Smooth muscle cell (in vitro differentiated cells): ENCODE results near the gene CYP4F2. TPM values are rescaled to one million over a fixed set of nuclear protein-coding genes. Genes with fewer than 3 reads are reported as not detected.

Source experiments
- DNase-seq: peaks from one replicate; lab custom pipeline; 2025; ENCODE audit not compliant: unreplicated experiment; lab: John Stamatoyannopoulos, UW
- H2AFZ ChIP-seq: fragments of 200-600 bp; sonication (generic); 2 replicates; pipeline ENCODE4 v1.6.0; 2016; ENCODE audit warnings: antibody characterized with exemption, low read depth, mild to moderate bottlenecking
- H3F3A ChIP-seq: fragments of 200-600 bp; sonication (generic); 2 replicates; pipeline ENCODE4 v1.6.0; 2017; ENCODE audit warnings: antibody characterized with exemption, low read depth
- H3K27ac ChIP-seq: fragments of 200-600 bp; sonication (generic); 2 replicates; pipeline ENCODE4 v1.5.1; 2016; ENCODE audit warnings: low read depth, mild to moderate bottlenecking
- H3K27me3 ChIP-seq: fragments of 200-600 bp; sonication (generic); 2 replicates; pipeline ENCODE4 v1.6.1; 2016; ENCODE audit warnings: low read depth, mild to moderate bottlenecking
- H3K36me3 ChIP-seq: fragments of 200-600 bp; sonication (generic); 2 replicates; pipeline ENCODE4 v1.5.1; 2016; ENCODE audit warnings: low read depth
- H3K4me1 ChIP-seq: fragments of 200-600 bp; sonication (generic); 2 replicates; pipeline ENCODE4 v1.5.1; 2016; ENCODE audit warnings: low read depth
- H3K4me2 ChIP-seq: fragments of 200-600 bp; sonication (generic); 2 replicates; pipeline ENCODE4 v1.6.0; 2016; ENCODE audit warnings: mild to moderate bottlenecking
- H3K4me3 ChIP-seq: fragments of 200-600 bp; sonication (generic); 2 replicates; pipeline ENCODE4 v1.5.1; 2016; ENCODE audit warnings: mild to moderate bottlenecking
- H3K79me2 ChIP-seq: fragments of 200-600 bp; sonication (generic); 2 replicates; pipeline ENCODE4 v1.6.0; 2016; ENCODE audit warnings: low read depth, mild to moderate bottlenecking
- H3K9ac ChIP-seq: fragments of 200-600 bp; sonication (generic); 2 replicates; pipeline ENCODE4 v1.6.0; 2016; ENCODE audit warnings: low read depth
- H3K9me3 ChIP-seq: fragments of 200-600 bp; sonication (generic); replicated peaks from 2 replicates; pipeline ENCODE4 v1.5.1; 2016; ENCODE audit warnings: low read depth
- H4K20me1 ChIP-seq: fragments of 200-600 bp; sonication (generic); 2 replicates; pipeline ENCODE4 v1.6.0; 2016; ENCODE audit warnings: low read depth
- WGBS: methylation state at CpG from one replicate; pipeline ENCODE4 v1.1.7; 2016; ENCODE audit warnings: low lambda C conversion rate; 5-methylcytosine and 5-hydroxymethylcytosine counted together
- polyA plus RNA-seq: library from polyadenylated mRNA; unstranded; fragments of >200 nt; fragmentation: Nextera tagmentation; extraction: Ambion mirVana; gene quantifications from 2 replicates; pipeline ENCODE4 v1.2.1, GENCODE V29; 2016
- total RNA-seq: library from RNA; depleted of rRNA; stranded (reverse); fragments of >200 nt; gene quantifications from 2 replicates; pipeline ENCODE4 v1.2.3, GENCODE V29; 2014
- TF ChIP-seq, protein P1 (sequence below): fragments of 200-600 bp; sonication (generic); IDR thresholded peaks from 2 replicates; pipeline ENCODE4 v1.5.1; 2017; ENCODE audit warnings: borderline replicate concordance, mild to moderate bottlenecking, antibody characterized with exemption; ENCODE audit not compliant: insufficient read depth, poor library complexity, severe bottlenecking

The CYP4F2 gene, protein sequence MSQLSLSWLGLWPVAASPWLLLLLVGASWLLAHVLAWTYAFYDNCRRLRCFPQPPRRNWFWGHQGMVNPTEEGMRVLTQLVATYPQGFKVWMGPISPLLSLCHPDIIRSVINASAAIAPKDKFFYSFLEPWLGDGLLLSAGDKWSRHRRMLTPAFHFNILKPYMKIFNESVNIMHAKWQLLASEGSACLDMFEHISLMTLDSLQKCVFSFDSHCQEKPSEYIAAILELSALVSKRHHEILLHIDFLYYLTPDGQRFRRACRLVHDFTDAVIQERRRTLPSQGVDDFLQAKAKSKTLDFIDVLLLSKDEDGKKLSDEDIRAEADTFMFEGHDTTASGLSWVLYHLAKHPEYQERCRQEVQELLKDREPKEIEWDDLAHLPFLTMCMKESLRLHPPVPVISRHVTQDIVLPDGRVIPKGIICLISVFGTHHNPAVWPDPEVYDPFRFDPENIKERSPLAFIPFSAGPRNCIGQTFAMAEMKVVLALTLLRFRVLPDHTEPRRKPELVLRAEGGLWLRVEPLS
- total RNA-seq (not detected in 2 replicates), polyA plus RNA-seq (not detected in 2 replicates)

DNA sequence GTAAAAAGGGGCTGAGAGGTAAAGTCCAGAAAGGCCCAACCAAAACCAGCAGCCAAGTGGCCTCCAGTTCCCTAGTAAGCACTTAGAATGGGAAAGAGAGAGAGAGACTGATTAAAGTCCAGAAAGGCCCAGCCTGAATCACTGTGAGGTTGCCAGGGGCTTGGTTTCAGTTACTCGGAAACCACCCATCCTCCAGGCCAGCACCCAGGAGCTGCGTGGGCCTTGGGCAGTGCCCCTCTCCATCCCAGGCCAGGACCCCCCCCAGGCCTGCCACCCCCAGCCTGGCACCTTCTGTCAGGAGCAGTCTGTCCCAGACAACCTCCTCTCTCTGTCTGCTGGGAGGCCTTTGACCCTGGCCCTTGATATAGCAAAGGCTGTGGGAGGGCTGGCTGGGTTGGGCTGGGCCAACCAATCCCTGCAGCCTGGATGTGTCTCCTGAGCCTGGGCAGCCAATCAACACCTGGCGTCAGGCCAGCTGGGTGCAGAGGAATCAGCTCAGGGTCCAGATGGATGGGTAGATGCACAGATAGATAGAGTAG lies at the start of gene CYP4F2:
TSS of gene CYP4F2 (minus strand) at position 337 of the 539 bp plus-strand sequence. CDS start 463 bp downstream, outside the sequence.
- Histone ChIP-seq H4K20me1 (no peaks in the 10 kb centered on the region), H3K36me3 (no peaks in the 10 kb centered on the region), H3K79me2 (no peaks in the 10 kb centered on the region), H3K4me3 (no peak within 1 kb of the TSS), H3F3A (no peaks in the 10 kb centered on the region), H3K9ac (no peak within 1 kb of the TSS), H3K9me3 (no peaks in the 10 kb centered on the region), H2AFZ (no peak within 1 kb of the TSS), H3K27me3 (no peaks in the 10 kb centered on the region), H3K27ac (no peak within 1 kb of the TSS), H3K4me1 (no peaks in the 10 kb centered on the region), H3K4me2 (no peak within 1 kb of the TSS)
- TF ChIP-seq, protein P1, sequence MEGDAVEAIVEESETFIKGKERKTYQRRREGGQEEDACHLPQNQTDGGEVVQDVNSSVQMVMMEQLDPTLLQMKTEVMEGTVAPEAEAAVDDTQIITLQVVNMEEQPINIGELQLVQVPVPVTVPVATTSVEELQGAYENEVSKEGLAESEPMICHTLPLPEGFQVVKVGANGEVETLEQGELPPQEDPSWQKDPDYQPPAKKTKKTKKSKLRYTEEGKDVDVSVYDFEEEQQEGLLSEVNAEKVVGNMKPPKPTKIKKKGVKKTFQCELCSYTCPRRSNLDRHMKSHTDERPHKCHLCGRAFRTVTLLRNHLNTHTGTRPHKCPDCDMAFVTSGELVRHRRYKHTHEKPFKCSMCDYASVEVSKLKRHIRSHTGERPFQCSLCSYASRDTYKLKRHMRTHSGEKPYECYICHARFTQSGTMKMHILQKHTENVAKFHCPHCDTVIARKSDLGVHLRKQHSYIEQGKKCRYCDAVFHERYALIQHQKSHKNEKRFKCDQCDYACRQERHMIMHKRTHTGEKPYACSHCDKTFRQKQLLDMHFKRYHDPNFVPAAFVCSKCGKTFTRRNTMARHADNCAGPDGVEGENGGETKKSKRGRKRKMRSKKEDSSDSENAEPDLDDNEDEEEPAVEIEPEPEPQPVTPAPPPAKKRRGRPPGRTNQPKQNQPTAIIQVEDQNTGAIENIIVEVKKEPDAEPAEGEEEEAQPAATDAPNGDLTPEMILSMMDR: no peak
- WGBS: 77% methylated on average over 3 of the region's 3 CpGs
- DNase-seq: no peak

DNA sequence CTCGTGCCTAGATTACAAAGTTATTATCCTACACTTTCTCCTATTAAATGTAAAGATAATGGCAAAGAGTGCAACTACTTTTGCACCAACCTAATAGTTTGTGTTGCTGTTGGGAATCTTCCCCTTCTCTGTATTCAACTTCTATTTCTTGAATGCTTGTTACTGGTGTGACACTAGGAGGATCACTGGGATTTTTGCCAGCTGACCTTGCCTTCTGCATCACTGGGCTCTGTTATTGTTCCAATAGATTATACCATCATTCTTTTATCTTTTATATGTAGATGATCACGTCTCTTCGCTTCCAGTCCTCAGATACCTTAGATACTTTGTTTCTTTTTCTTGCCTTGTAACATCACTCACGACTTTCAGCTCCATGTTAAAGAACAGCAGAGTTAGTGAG lies 47.4 kb upstream of the CYP4F2 start:
- Histone ChIP-seq H3K4me2 (no peak overlapping the region), H3F3A (no peaks in the 10 kb centered on the region), H3K27me3 (no peaks in the 10 kb centered on the region), H3K79me2 (no peaks in the 10 kb centered on the region), H3K27ac (no peak overlapping the region), H3K4me3 (no peak overlapping the region), H3K4me1 (no peaks in the 10 kb centered on the region), H2AFZ (no peak overlapping the region), H3K9ac (no peak overlapping the region), H4K20me1 (no peaks in the 10 kb centered on the region), H3K36me3 (no peaks in the 10 kb centered on the region), H3K9me3 (no peaks in the 10 kb centered on the region)
- 32% methylated on average over 4 of the region's 4 CpGs for WGBS
- TF ChIP-seq, protein P1: no peak
- DNase-seq: no peak

DNA sequence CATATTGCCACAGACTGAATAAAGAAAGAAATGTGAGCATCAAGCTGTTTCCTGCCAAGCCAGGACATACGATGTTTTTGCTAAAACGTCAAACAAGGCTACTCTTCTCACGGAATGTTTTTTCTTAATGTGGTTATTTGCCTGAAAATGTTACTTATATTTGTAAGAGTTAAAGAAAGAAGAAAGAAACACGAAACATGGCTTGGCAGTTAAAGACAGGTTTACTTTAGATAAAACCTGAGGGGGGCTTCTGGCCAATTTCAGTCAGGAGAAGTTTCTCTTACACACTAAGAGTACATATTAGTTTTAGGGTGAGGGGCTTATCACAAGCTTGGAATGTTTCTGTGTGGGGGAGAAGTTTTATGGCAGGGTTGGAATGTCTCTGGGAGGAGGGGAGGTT lies 46.5 kb upstream of the CYP4F2 start:
- no peaks in the 10 kb centered on the region for H3F3A ChIP-seq
- H3K9ac ChIP-seq: no peak overlapping the region
- DNase-seq: no peak
- no peaks in the 10 kb centered on the region for H3K4me1 ChIP-seq
- 77% methylated on average over 4 of the region's 4 CpGs for WGBS
- no peak overlapping the region for H3K27ac ChIP-seq
- H2AFZ ChIP-seq: no peak overlapping the region
- no peaks in the 10 kb centered on the region for H3K79me2 ChIP-seq
- H3K27me3 ChIP-seq: no peaks in the 10 kb centered on the region
- no peak overlapping the region for H3K4me2 ChIP-seq
- no peaks in the 10 kb centered on the region for H4K20me1 ChIP-seq
- H3K9me3 ChIP-seq: no peaks in the 10 kb centered on the region
- H3K4me3 ChIP-seq: no peak overlapping the region
- TF ChIP-seq, protein P1: no peak
- H3K36me3 ChIP-seq: no peaks in the 10 kb centered on the region

- H3K9ac ChIP-seq: no peak overlapping the region
- DNase-seq: no peak
- TF ChIP-seq, protein P1: no peak
- no peak overlapping the region for H3K4me3 ChIP-seq
- H3F3A ChIP-seq: no peaks in the 10 kb centered on the region
- no peak overlapping the region for H2AFZ ChIP-seq
- no peaks in the 10 kb centered on the region for H4K20me1 ChIP-seq
- H3K4me1 ChIP-seq: no peaks in the 10 kb centered on the region
- H3K79me2 ChIP-seq: no peaks in the 10 kb centered on the region
- H3K27me3 ChIP-seq: no peaks in the 10 kb centered on the region
- no peaks in the 10 kb centered on the region for H3K9me3 ChIP-seq
- WGBS: 35% methylated on average over 2 of the region's 2 CpGs
- no peaks in the 10 kb centered on the region for H3K36me3 ChIP-seq
- no peak overlapping the region for H3K27ac ChIP-seq
- H3K4me2 ChIP-seq: no peak overlapping the region
Measured at GRCh38 chr19:15937771-15938170, 39.9 kb upstream of the CYP4F2 start.
